LNCAP (cell line): ENCODE data around the gene SLC38A10.

ENCODE experiments used
- CTCF ChIP-seq: fragments of 450-650 bp; IDR thresholded peaks from 2 replicates; pipeline ENCODE4 v1.5.1; 2017; ENCODE audit warnings: mild to moderate bottlenecking

Gene SLC38A10

GRCh38 chr17:81254955-81255717 lies 40.0 kb downstream of the SLC38A10 start:
- peak; percentile 71 for TF ChIP-seq CTCF

GRCh38 chr17:81253358-81254131 lies 41.6 kb downstream of the SLC38A10 start:
- peak; percentile 80 for TF ChIP-seq CTCF

GRCh38 chr17:81252987-81253329 lies 42.1 kb downstream of the SLC38A10 start:
- no peak for TF ChIP-seq CTCF

GRCh38 chr17:81252326-81252986 lies 42.7 kb downstream of the SLC38A10 start:
- no peak for TF ChIP-seq CTCF

GRCh38 chr17:81251709-81252301 lies 43.3 kb downstream of the SLC38A10 start:
- TF ChIP-seq CTCF: no peak

- no peak for TF ChIP-seq CTCF
These were observed 43.9 kb downstream of the SLC38A10 start for GRCh38 chr17:81251094-81251708.
